22Rv1 (cell line): ENCODE data around the gene TOP1.

ENCODE experiments used
- CTCF ChIP-seq: fragments of 450-650 bp; IDR thresholded peaks from 2 replicates; pipeline ENCODE4 v1.5.1; 2017; ENCODE audit warnings: mild to moderate bottlenecking
- ZFX ChIP-seq: fragments of 450-650 bp; IDR thresholded peaks from 2 replicates; pipeline ENCODE4 v1.6.1; 2017; ENCODE audit warnings: antibody characterized with exemption, borderline replicate concordance

GRCh38 chr20:41037179-41037578, 8.6 kb downstream of the TOP1 start:
- TF ChIP-seq ZFX (no peak), CTCF (no peak)
